HEK293T (cell line): ENCODE data around the gene TNFSF10.

Source experiments
- ARNT ChIP-seq: fragments of 450-650 bp; IDR thresholded peaks from 2 replicates; pipeline ENCODE4 v1.6.1; 2017; ENCODE audit warnings: mild to moderate bottlenecking
- BHLHE40 ChIP-seq: fragments of 450-650 bp; IDR thresholded peaks from 2 replicates; pipeline ENCODE4 v1.6.1; 2016; ENCODE audit warnings: mild to moderate bottlenecking, moderate library complexity, borderline replicate concordance
- FOXA1 ChIP-seq: fragments of 450-650 bp; IDR thresholded peaks from 2 replicates; pipeline ENCODE4 v1.6.1; 2016; ENCODE audit warnings: mild to moderate bottlenecking
- FOXK2 ChIP-seq: fragments of 450-650 bp; IDR thresholded peaks from 2 replicates; pipeline ENCODE4 v1.6.1; 2016; ENCODE audit warnings: mild to moderate bottlenecking
- FOXM1 ChIP-seq: fragments of 450-650 bp; IDR thresholded peaks from 2 replicates; pipeline ENCODE4 v1.6.1; 2017; ENCODE audit warnings: mild to moderate bottlenecking, borderline replicate concordance
- HDGF ChIP-seq: fragments of 450-650 bp; IDR thresholded peaks from 2 replicates; pipeline ENCODE4 v1.6.1; 2017; ENCODE audit warnings: antibody characterized with exemption, borderline replicate concordance
- L3MBTL2 ChIP-seq: fragments of 450-650 bp; conservative IDR thresholded peaks from 2 replicates; pipeline ENCODE4 v1.6.1; 2016; ENCODE audit warnings: mild to moderate bottlenecking
- NFRKB ChIP-seq: fragments of 450-650 bp; IDR thresholded peaks from 2 replicates; pipeline ENCODE4 v1.6.1; 2016; ENCODE audit warnings: mild to moderate bottlenecking, moderate library complexity
- PKNOX1 ChIP-seq: fragments of 450-650 bp; IDR thresholded peaks from 2 replicates; pipeline ENCODE4 v1.6.1; 2016
- SP1 ChIP-seq: fragments of 450-650 bp; IDR thresholded peaks from 2 replicates; pipeline ENCODE4 v1.6.1; 2017
- TARDBP ChIP-seq: fragments of 450-650 bp; IDR thresholded peaks from 2 replicates; pipeline ENCODE4 v1.6.1; 2016
- ZNF384 ChIP-seq: fragments of 450-650 bp; IDR thresholded peaks from 2 replicates; pipeline ENCODE4 v1.6.1; 2016

- TF ChIP-seq FOXM1 (no peak), ARNT (no peak), FOXA1 (no peak), TARDBP (no peak), FOXK2 (no peak), L3MBTL2 (no peak), PKNOX1 (no peak), BHLHE40 (no peak), SP1 (no peak), ZNF384 (no peak), NFRKB (no peak), HDGF (no peak)
Observed at GRCh38 chr3:172470588-172470987, 52.6 kb downstream of the TNFSF10 start.
